Measurements from ENCODE around the gene KLHDC7A.
"Not testable (repeated sequence)": the region's sequence is repeated elsewhere in the genome, so short reads cannot be mapped to it uniquely, and the experiment has no call there.

The KLHDC7A gene

GRCh38 chr1:18447509-18448220 is 33.1 kb upstream of the KLHDC7A start:
- TF ChIP-seq, protein P1, sequence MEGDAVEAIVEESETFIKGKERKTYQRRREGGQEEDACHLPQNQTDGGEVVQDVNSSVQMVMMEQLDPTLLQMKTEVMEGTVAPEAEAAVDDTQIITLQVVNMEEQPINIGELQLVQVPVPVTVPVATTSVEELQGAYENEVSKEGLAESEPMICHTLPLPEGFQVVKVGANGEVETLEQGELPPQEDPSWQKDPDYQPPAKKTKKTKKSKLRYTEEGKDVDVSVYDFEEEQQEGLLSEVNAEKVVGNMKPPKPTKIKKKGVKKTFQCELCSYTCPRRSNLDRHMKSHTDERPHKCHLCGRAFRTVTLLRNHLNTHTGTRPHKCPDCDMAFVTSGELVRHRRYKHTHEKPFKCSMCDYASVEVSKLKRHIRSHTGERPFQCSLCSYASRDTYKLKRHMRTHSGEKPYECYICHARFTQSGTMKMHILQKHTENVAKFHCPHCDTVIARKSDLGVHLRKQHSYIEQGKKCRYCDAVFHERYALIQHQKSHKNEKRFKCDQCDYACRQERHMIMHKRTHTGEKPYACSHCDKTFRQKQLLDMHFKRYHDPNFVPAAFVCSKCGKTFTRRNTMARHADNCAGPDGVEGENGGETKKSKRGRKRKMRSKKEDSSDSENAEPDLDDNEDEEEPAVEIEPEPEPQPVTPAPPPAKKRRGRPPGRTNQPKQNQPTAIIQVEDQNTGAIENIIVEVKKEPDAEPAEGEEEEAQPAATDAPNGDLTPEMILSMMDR (IDR thresholded peaks at IDR 0.05; ENCODE audit: low read depth, low read length, missing control alignments) = no peak

DNA sequence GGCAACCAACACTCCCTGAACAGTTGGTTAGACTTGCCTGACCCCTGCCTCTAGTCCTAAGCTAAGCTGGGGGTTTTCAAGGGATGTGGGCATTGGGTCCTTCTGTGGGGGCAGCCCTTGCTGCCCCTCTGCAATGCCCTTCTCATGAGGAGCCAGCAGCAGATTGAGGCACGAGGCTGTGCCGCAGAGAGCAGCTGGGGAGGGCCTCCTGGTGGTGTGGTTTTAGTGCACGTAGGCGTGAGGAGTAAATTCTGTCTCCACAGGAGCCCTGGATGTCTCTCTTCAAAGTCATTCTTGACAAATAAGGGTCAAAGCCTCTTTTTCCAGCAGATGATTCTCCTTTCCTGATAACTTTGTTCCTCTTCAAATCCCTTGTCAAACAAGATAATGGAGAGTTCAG is 31.8 kb upstream of the KLHDC7A start:
- TF ChIP-seq, protein P1 (IDR thresholded peaks at IDR 0.05; ENCODE audit: low read depth, low read length, missing control alignments) = no peak
- DNase-seq (ENCODE audit: extremely low read depth, low read depth) = no peak
- H3K4me3 ChIP-seq (replicated peaks; ENCODE audit: low read depth, low read length) = no peak overlapping the region

More at GRCh38 chr1:18447509-18448220, 33.1 kb upstream of the KLHDC7A start:
- H3K4me3 ChIP-seq (replicated peaks; ENCODE audit: low read depth, low read length) = no peak overlapping the region
- DNase-seq (ENCODE audit: extremely low read depth, low read depth) = no peak

DNA sequence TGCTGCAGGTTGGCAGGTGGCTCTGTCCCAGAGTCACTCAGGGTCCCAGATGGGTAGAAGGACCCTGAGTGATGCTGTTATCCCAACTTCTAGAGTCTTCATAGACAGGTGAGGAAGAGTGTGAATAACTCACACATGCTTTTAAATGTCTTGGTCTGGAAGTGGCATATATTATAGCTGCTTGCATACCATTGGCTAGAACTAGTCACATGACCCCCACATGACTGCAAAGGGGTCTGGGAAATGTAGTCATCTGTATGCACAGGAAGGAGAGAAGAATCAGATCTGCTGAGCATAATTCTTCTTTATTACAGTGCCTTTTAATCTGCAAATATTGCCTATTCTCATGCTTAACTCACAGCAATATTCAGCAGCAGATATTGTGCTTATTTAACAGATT is 28.2 kb upstream of the KLHDC7A start:
- no peak overlapping the region for H3K4me3 ChIP-seq (replicated peaks; ENCODE audit: low read depth, low read length)
- TF ChIP-seq, protein P1 (IDR thresholded peaks at IDR 0.05; ENCODE audit: low read depth, low read length, missing control alignments) = no peak
- DNase-seq (ENCODE audit: extremely low read depth, low read depth) = no peak

GRCh38 chr1:18458133-18459092 is 22.3 kb upstream of the KLHDC7A start:
- no peak for DNase-seq (ENCODE audit: extremely low read depth, low read depth)
- TF ChIP-seq, protein P1 (IDR thresholded peaks at IDR 0.05; ENCODE audit: low read depth, low read length, missing control alignments) = no peak
- H3K4me3 ChIP-seq (replicated peaks; ENCODE audit: low read depth, low read length) = no peak overlapping the region

GRCh38 chr1:18461656-18462055 is 19.1 kb upstream of the KLHDC7A start:
- H3K4me3 ChIP-seq (replicated peaks; ENCODE audit: low read depth, low read length) = no peak overlapping the region
- no peak for DNase-seq (ENCODE audit: extremely low read depth, low read depth)
- TF ChIP-seq, protein P1 (IDR thresholded peaks at IDR 0.05; ENCODE audit: low read depth, low read length, missing control alignments) = no peak

DNA sequence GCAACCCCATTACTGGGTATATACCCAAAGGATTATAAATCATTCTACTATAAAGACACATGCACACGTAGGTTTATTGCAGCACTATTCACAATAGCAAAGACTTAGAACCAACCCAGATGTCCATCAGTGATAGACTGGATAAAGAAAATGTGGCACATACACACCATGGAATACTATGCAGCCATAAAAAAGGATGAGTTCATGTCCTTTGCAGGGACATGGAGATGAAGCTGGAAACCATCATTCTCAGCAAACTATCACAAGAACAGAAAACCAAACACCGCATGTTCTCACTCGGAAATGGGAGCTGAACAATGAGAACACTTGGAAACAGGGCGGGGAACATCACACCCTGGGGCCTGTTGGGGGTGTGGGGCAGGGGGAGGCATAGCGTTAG is 18.2 kb upstream of the KLHDC7A start:
- not testable (repeated sequence) for H3K4me3 ChIP-seq (replicated peaks; ENCODE audit: low read depth, low read length); DNase-seq (ENCODE audit: extremely low read depth, low read depth)

- no peak for DNase-seq (ENCODE audit: extremely low read depth, low read depth)
- H3K4me3 ChIP-seq (replicated peaks; ENCODE audit: low read depth, low read length) = no peak overlapping the region
- TF ChIP-seq, protein P1 (IDR thresholded peaks at IDR 0.05; ENCODE audit: low read depth, low read length, missing control alignments) = no peak
These were observed 17.7 kb upstream of the KLHDC7A start for GRCh38 chr1:18463063-18463462.

Data from HFF-Myc (cell line).